Kidney (tissue), 14 donors: ENCODE data around the gene OR6K3. TPM values are rescaled to one million over a fixed set of nuclear protein-coding genes. Genes with fewer than 3 reads are reported as not detected.

Source experiments
- DNase-seq, 5 donors: peaks; one replicate each; pipeline ENCODE4 v3.0.0-alpha.2; 2013 to 2020
- FAIRE-seq: peaks from 2 replicates; lab custom pipeline; 2012; peaks lifted over from hg19 to GRCh38; lab: Jason Lieb, UNC
- H3K27ac ChIP-seq, 2 donors: one replicate each; pipeline ENCODE4 v1.7.0; 2013; ENCODE audit warnings: low read depth in 2 of 2, low read length in 2 of 2, inconsistent platforms in 1 of 2
- H3K27me3 ChIP-seq: one replicate; pipeline ENCODE4 v1.7.1; 2013; ENCODE audit warnings: low read length, inconsistent platforms; ENCODE audit not compliant: control insufficient read depth, insufficient read depth
- H3K36me3 ChIP-seq, 3 donors: one replicate each; pipeline versions ENCODE4 v1.7.0 to v1.7.1; 2013; ENCODE audit warnings: low read length in 3 of 3, control low read depth in 1 of 3, inconsistent platforms in 1 of 3; ENCODE audit not compliant: insufficient read depth in 3 of 3, control insufficient read depth in 2 of 3
- H3K4me1 ChIP-seq, 3 donors: one replicate each; pipeline versions ENCODE4 v1.7.0 to v1.7.1; 2013; ENCODE audit warnings: low read length in 3 of 3, inconsistent platforms in 1 of 3, low read depth in 1 of 3; ENCODE audit not compliant: control insufficient read depth in 2 of 3, insufficient read depth in 2 of 3
- H3K4me3 ChIP-seq, 3 donors: one replicate each; pipeline versions ENCODE4 v1.7.0 to v1.8.1; 2013; ENCODE audit warnings: low read length in 3 of 3, control low read depth in 1 of 3, inconsistent platforms in 1 of 3
- H3K9ac ChIP-seq, 3 donors: one replicate each; pipeline versions ENCODE4 v1.7.0 to v1.7.1; 2013; ENCODE audit warnings: low read length in 3 of 3, control low read depth in 1 of 3, inconsistent platforms in 1 of 3
- H3K9me3 ChIP-seq, 3 donors: one replicate each; pipeline versions ENCODE4 v1.7.0 to v1.7.1; 2013; ENCODE audit warnings: low read length in 3 of 3, control low read depth in 1 of 3, inconsistent platforms in 1 of 3; ENCODE audit not compliant: control insufficient read depth in 2 of 3, insufficient read depth in 1 of 3
- intact Hi-C: fragments of 100-400 bp; cut with DNase I; formaldehyde crosslinking; loops from one replicate; pipeline ENCODE4 v1.11.1; 2022
- polyA plus RNA-seq: library from polyadenylated mRNA; stranded (reverse); fragments of 350-450 nt; fragmentation: Illumina TruSeq; extraction: RNeasy Lipid Tissue Mini Kit (QIAGEN cat#74804); gene quantifications from one replicate; pipeline ENCODE4 v1.2.3, GENCODE V29; 2014; ENCODE audit warnings: low read depth, low replicate concordance; ENCODE audit not compliant: insufficient read depth
- total RNA-seq: library from RNA; stranded (reverse); fragmentation: NEBNext Ultra II Directional; extraction: Animal tissue kit (Norgen Biotek cat#: 25700); gene quantifications from one replicate; pipeline ENCODE4 v1.2.1, GENCODE V29; 2021
- TF ChIP-seq, protein P1 (sequence below): IDR thresholded peaks from 3 replicates; pipeline ENCODE4 v1.5.1; 2012; ENCODE audit warnings: mild to moderate bottlenecking, moderate library complexity, borderline replicate concordance; ENCODE audit not compliant: insufficient read depth; ENCODE audit errors: extremely low read depth
- donor health status: control.
- donor health status: control.
- donor health status: control.
- donor health status: control.
- donor health status: control.
- donor health status: DM: yes; HTN: yes; CAD: no.
- donor health status: Normal renal cell carcinoma (clear cell type).

The OR6K3 gene
- total and polyA plus RNA-seq, 2 donors from 2014 or later: not detected

DNA sequence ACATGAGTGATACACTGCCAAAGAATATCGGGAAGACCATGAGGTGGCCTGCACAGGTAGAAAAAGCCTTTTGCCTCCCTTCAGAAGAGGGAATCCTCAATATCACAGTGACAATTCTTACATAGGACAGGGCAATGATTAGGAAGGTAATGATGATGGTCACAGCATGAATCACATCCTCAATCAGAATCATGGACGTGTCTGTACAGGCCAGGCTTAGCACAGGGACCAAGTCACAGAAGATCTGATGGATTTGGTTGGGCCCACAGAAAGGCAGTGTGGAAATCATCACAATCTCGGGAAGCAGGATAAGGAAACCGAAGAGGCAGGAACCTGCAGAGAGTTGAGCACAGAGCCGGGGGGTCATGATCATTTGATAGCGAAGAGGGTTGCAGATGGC, 3.2 kb downstream of the OR6K3 start:
- no peak for DNase-seq
- FAIRE-seq: no peak
- H3K36me3 ChIP-seq: no peaks in the 10 kb centered on the region
- no peaks in the 10 kb centered on the region for H3K27me3 ChIP-seq
- TF ChIP-seq, protein P1, sequence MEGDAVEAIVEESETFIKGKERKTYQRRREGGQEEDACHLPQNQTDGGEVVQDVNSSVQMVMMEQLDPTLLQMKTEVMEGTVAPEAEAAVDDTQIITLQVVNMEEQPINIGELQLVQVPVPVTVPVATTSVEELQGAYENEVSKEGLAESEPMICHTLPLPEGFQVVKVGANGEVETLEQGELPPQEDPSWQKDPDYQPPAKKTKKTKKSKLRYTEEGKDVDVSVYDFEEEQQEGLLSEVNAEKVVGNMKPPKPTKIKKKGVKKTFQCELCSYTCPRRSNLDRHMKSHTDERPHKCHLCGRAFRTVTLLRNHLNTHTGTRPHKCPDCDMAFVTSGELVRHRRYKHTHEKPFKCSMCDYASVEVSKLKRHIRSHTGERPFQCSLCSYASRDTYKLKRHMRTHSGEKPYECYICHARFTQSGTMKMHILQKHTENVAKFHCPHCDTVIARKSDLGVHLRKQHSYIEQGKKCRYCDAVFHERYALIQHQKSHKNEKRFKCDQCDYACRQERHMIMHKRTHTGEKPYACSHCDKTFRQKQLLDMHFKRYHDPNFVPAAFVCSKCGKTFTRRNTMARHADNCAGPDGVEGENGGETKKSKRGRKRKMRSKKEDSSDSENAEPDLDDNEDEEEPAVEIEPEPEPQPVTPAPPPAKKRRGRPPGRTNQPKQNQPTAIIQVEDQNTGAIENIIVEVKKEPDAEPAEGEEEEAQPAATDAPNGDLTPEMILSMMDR: no peak
- no peak overlapping the region for H3K9ac ChIP-seq
- no peaks in the 10 kb centered on the region for H3K4me1 ChIP-seq
- no peaks in the 10 kb centered on the region for H3K9me3 ChIP-seq
- no peak overlapping the region for H3K4me3 ChIP-seq
- H3K27ac ChIP-seq: no peak overlapping the region
- intact Hi-C loops: no loop called here

DNA sequence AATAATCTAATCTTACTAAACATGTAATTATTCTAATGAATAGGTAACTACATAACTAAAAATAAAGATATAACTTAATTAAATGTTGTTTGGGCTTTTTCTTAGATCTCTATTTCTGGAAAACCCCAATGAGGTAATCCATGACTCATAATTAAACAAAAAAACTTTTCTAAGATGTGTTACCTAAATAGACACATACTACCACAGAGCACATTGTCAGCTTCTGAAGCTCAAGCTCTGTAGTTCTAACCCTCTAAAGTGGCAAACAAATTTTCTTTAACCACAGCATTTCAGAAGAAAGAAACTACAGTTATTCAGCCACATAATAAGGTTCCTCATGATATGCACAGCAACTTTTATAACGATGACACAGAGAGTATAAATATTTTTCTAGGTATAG, 4.2 kb downstream of the OR6K3 start:
- FAIRE-seq: no peak
- intact Hi-C loops: no loop called here

DNA sequence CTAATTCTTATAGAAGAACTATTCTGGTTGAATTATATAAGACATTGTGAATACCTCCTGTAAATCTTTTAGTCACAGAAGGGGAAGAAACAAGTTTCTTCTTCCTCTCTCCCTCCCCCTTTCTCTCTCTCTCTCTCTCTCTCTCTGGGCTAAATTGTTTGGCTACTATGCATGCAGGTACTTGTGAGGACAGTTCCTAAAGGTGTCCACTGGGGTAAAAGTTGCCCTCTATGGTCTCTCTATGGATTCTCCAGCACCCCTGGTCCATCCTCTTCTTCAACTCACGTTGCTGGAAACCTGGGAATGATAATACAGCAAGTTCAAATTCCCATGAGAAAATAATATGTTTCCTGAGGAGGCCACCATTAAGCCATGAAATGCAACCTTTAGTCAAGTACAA, 5.8 kb downstream of the OR6K3 start:
- no peak overlapping the region for H3K4me3 ChIP-seq
- no peak for FAIRE-seq

More for the DNA sequence above, 4.2 kb downstream of the OR6K3 start:
- Histone ChIP-seq H3K27me3 (no peaks in the 10 kb centered on the region), H3K4me3 (no peak overlapping the region), H3K9me3 (no peaks in the 10 kb centered on the region), H3K36me3 (no peaks in the 10 kb centered on the region), H3K9ac (no peak overlapping the region), H3K4me1 (no peaks in the 10 kb centered on the region), H3K27ac (no peak overlapping the region)
- TF ChIP-seq, protein P1: no peak
- DNase-seq: no peak

More for the DNA sequence above, 5.8 kb downstream of the OR6K3 start:
- Histone ChIP-seq H3K27me3 (no peaks in the 10 kb centered on the region), H3K27ac (no peak overlapping the region), H3K36me3 (no peaks in the 10 kb centered on the region), H3K9ac (no peak overlapping the region), H3K4me1 (no peaks in the 10 kb centered on the region), H3K9me3 (no peaks in the 10 kb centered on the region)
- DNase-seq: no peak
- intact Hi-C loops: no loop called here
- TF ChIP-seq, protein P1: no peak
